Small intestine (tissue), 7 donors: ENCODE results near the gene ETHE1. TPM values are rescaled to one million over a fixed set of nuclear protein-coding genes. Genes with fewer than 3 reads are reported as not detected.

Source experiments
- DNase-seq, 2 donors: peaks; one replicate each; pipeline versions ENCODE4 v3.0.0 to v3.0.0-alpha.2; 2013
- FAIRE-seq: peaks from 2 replicates; lab custom pipeline; 2012; peaks lifted over from hg19 to GRCh38; lab: Jason Lieb, UNC
- H3K27ac ChIP-seq, 3 donors: one replicate each; pipeline ENCODE4 v1.5.1; 2013; ENCODE audit warnings: low read length in 2 of 3, mild to moderate bottlenecking in 2 of 3, control low read depth in 1 of 3, inconsistent platforms in 1 of 3, low read depth in 1 of 3, moderate library complexity in 1 of 3
- H3K27me3 ChIP-seq, 3 donors: one replicate each; pipeline ENCODE4 v1.6.1; 2013; ENCODE audit warnings: low read length in 3 of 3, inconsistent platforms in 1 of 3; ENCODE audit not compliant: control insufficient read depth in 3 of 3, insufficient read depth in 3 of 3
- H3K36me3 ChIP-seq, 3 donors: one replicate each; pipeline ENCODE4 v1.6.1; 2013; ENCODE audit warnings: low read length in 3 of 3, inconsistent platforms in 1 of 3, low read depth in 1 of 3, mild to moderate bottlenecking in 1 of 3, moderate library complexity in 1 of 3; ENCODE audit not compliant: control insufficient read depth in 3 of 3, insufficient read depth in 2 of 3
- H3K4me1 ChIP-seq, 3 donors: one replicate each; pipeline ENCODE4 v1.6.1; 2013; ENCODE audit warnings: low read length in 2 of 3, inconsistent platforms in 1 of 3, low read depth in 1 of 3, mild to moderate bottlenecking in 1 of 3, moderate library complexity in 1 of 3; ENCODE audit not compliant: control insufficient read depth in 3 of 3, insufficient read depth in 2 of 3
- H3K4me3 ChIP-seq, 3 donors: one replicate each; pipeline ENCODE4 v1.5.1; 2013; ENCODE audit warnings: low read length in 3 of 3, control low read depth in 1 of 3, inconsistent platforms in 1 of 3, low read depth in 1 of 3, mild to moderate bottlenecking in 1 of 3, moderate library complexity in 1 of 3
- H3K9me3 ChIP-seq, 2 donors: one replicate each; pipeline ENCODE4 v1.6.1; 2013; ENCODE audit warnings: low read depth in 1 of 2, low read length in 1 of 2; ENCODE audit not compliant: control insufficient read depth in 2 of 2, insufficient read depth in 1 of 2
- WGBS, 3 donors: extraction: QIAGEN DNeasy Blood & Tissue Kit; methylation state at CpG; one replicate each; pipeline ENCODE4 v1.1.7; 2013; 5-methylcytosine and 5-hydroxymethylcytosine counted together
- polyA plus RNA-seq, 4 donors: library from polyadenylated mRNA; stranded (reverse) in 3 of 4; unstranded in 1 of 4; fragments of 200-250 nt in 3 of 4; fragments of 120-200 nt in 1 of 4; gene quantifications; one replicate each; pipeline versions ENCODE4 v1.2.1 to v1.2.3, GENCODE V29; 2013
- donor health status: healthy with polysubstance abuse.
- donor health status: control.
- donor health status: control.
- donor health status: Bipolar disorder and iron deficiency.
- donor health status: healthy.

ETHE1 gene
- polyA plus RNA-seq, 4 donors: 118 to 164 (median 129) TPM

GRCh38 chr19:43546581-43546980 lies 19.6 kb upstream of the ETHE1 start:
- Histone ChIP-seq H3K4me3 (no peak overlapping the region), H3K27me3 (no peaks in the 10 kb centered on the region), H3K4me1 (no peaks in the 10 kb centered on the region), H3K9me3 (no peaks in the 10 kb centered on the region), H3K36me3 (peaks cover 4 to 78% (median 10%) of the 10 kb centered on the region in 3 donors), H3K27ac (no peak overlapping the region)
- 90 to 98% (median 93%) methylated on average over 3 of the region's 3 CpGs for WGBS, 3 donors
- DNase-seq: no peak
- FAIRE-seq: no peak

GRCh38 chr19:43545981-43546380 lies 19.0 kb upstream of the ETHE1 start:
- no peaks in the 10 kb centered on the region for H3K4me1 ChIP-seq
- no peaks in the 10 kb centered on the region for H3K9me3 ChIP-seq
- no peak overlapping the region for H3K27ac ChIP-seq
- no peak overlapping the region for H3K4me3 ChIP-seq
- FAIRE-seq (no peak), DNase-seq (no peak)
- WGBS, 3 donors: 77 to 83% (median 80%) methylated on average over 2 of the region's 2 CpGs
- H3K36me3 ChIP-seq: peaks cover 0 to 76% (median 10%) of the 10 kb centered on the region in 3 donors
- no peaks in the 10 kb centered on the region for H3K27me3 ChIP-seq

GRCh38 chr19:43545276-43545675 lies 18.3 kb upstream of the ETHE1 start:
- H3K36me3 ChIP-seq: peaks cover 0 to 76% (median 10%) of the 10 kb centered on the region in 3 donors
- no peaks in the 10 kb centered on the region for H3K9me3 ChIP-seq
- FAIRE-seq (no peak), DNase-seq (no peak)
- no peaks in the 10 kb centered on the region for H3K4me1 ChIP-seq
- no peaks in the 10 kb centered on the region for H3K27me3 ChIP-seq
- WGBS, 3 donors: 78 to 86% (median 85%) methylated on average over 5 of the region's 5 CpGs
- H3K27ac ChIP-seq: no peak overlapping the region
- H3K4me3 ChIP-seq: no peak overlapping the region

GRCh38 chr19:43544077-43544476 lies 17.1 kb upstream of the ETHE1 start:
- H3K27me3 ChIP-seq: no peaks in the 10 kb centered on the region
- H3K27ac ChIP-seq: no peak overlapping the region
- H3K36me3 ChIP-seq: peaks cover 0 to 77% (median 10%) of the 10 kb centered on the region in 3 donors
- no peaks in the 10 kb centered on the region for H3K4me1 ChIP-seq
- 96 to 98% (median 97%) methylated on average over 9 of the region's 9 CpGs for WGBS, 3 donors
- H3K4me3 ChIP-seq: no peak overlapping the region
- H3K9me3 ChIP-seq: no peaks in the 10 kb centered on the region
- no peak for FAIRE-seq
- no peak for DNase-seq

- H3K27me3 ChIP-seq: no peaks in the 10 kb centered on the region
- no peaks in the 10 kb centered on the region for H3K4me1 ChIP-seq
- no peak overlapping the region for H3K27ac ChIP-seq
- H3K9me3 ChIP-seq: peaks cover 0 to 2% of the 10 kb centered on the region in 2 donors
- 95 to 97% (median 96%) methylated on average over 5 of the region's 5 CpGs for WGBS, 3 donors
- DNase-seq (no peak), FAIRE-seq (no peak)
- no peak overlapping the region for H3K4me3 ChIP-seq
- H3K36me3 ChIP-seq: peaks cover 0 to 79% (median 10%) of the 10 kb centered on the region in 3 donors
These were observed 15.1 kb upstream of the ETHE1 start for GRCh38 chr19:43541920-43542650.

- Histone ChIP-seq H3K4me3 (no peak overlapping the region), H3K27ac (no peak overlapping the region), H3K9me3 (peaks cover 0 to 2% of the 10 kb centered on the region in 2 donors), H3K36me3 (peaks cover 0 to 69% (median 11%) of the 10 kb centered on the region in 3 donors), H3K4me1 (no peaks in the 10 kb centered on the region), H3K27me3 (no peaks in the 10 kb centered on the region)
- WGBS, 3 donors: 98 to 99% (median 98%) methylated on average over 3 of the region's 3 CpGs
- FAIRE-seq (no peak), DNase-seq (no peak)
These were observed 13.4 kb upstream of the ETHE1 start for GRCh38 chr19:43540381-43540780.

GRCh38 chr19:43538922-43539321 lies 11.9 kb upstream of the ETHE1 start:
- Histone ChIP-seq H3K27me3 (no peaks in the 10 kb centered on the region), H3K4me3 (no peak overlapping the region), H3K4me1 (peaks cover 0 to 4% (median 0%) of the 10 kb centered on the region in 3 donors), H3K36me3 (peaks cover 0 to 54% (median 10%) of the 10 kb centered on the region in 3 donors), H3K27ac (no peak overlapping the region), H3K9me3 (peaks cover 0 to 2% of the 10 kb centered on the region in 2 donors)
- DNase-seq (no peak), FAIRE-seq (no peak)

- Histone ChIP-seq H3K27me3 (no peaks in the 10 kb centered on the region), H3K4me1 (peaks cover 0 to 11% (median 0%) of the 10 kb centered on the region in 3 donors), H3K27ac (peak overlapping the region in 2 of 3 donors; percentile 94 to 95), H3K36me3 (peaks cover 0 to 20% (median 2%) of the 10 kb centered on the region in 3 donors), H3K9me3 (peaks cover 0 to 2% of the 10 kb centered on the region in 2 donors), H3K4me3 (no peak overlapping the region)
- DNase-seq (peak; percentile 45 to 73), FAIRE-seq (no peak)
- WGBS, 3 donors: 63 to 79% (median 68%) methylated on average over 30 to 62 of the region's 62 CpGs
These were observed 8.1 kb upstream of the ETHE1 start for GRCh38 chr19:43534816-43535761.
